NCI-H345 treated with DMSO at 0.1 percent for 48 hours (cell line): ENCODE results near the gene MCHR1.

ENCODE experiments used
- DNase-seq: peaks from one replicate; lab custom pipeline; 2025; ENCODE audit not compliant: unreplicated experiment; lab: John Stamatoyannopoulos, UW

Gene MCHR1

GRCh38 chr22:40679249-40679963, at the start of gene MCHR1:
MCHR1 (plus strand) TSS chr22:40679484; CDS start chr22:40679653, 169 bp downstream.
- DNase-seq = no peak

GRCh38 chr22:40631925-40632324, 47.4 kb upstream of the MCHR1 start:
- DNase-seq = no peak

GRCh38 chr22:40633036-40633435, 46.2 kb upstream of the MCHR1 start:
- DNase-seq = no peak

- DNase-seq = no peak
Observed at GRCh38 chr22:40634119-40634903, 45.0 kb upstream of the MCHR1 start.

- no peak for DNase-seq
Observed at GRCh38 chr22:40635043-40635939, 44.0 kb upstream of the MCHR1 start.

- no peak for DNase-seq
Observed at GRCh38 chr22:40635940-40636379, 43.3 kb upstream of the MCHR1 start.

GRCh38 chr22:40636380-40637182, 42.7 kb upstream of the MCHR1 start, which contains the start of gene MRTFA:
MRTFA (minus strand) TSS chr22:40636719.
- peak; percentile 94 for DNase-seq

- DNase-seq = peak; percentile 40
Observed at GRCh38 chr22:40637183-40638150, 41.8 kb upstream of the MCHR1 start.

- no peak for DNase-seq
Observed at GRCh38 chr22:40638261-40638660, 41.0 kb upstream of the MCHR1 start.

GRCh38 chr22:40641269-40641668, 38.0 kb upstream of the MCHR1 start:
- DNase-seq = no peak

GRCh38 chr22:40642316-40642715, 37.0 kb upstream of the MCHR1 start:
- no peak for DNase-seq

GRCh38 chr22:40645579-40646197, 33.6 kb upstream of the MCHR1 start:
- no peak for DNase-seq

GRCh38 chr22:40648386-40648785, 30.9 kb upstream of the MCHR1 start:
- DNase-seq = no peak

GRCh38 chr22:40651057-40651456, 28.2 kb upstream of the MCHR1 start:
- no peak for DNase-seq

GRCh38 chr22:40651563-40652501, 27.5 kb upstream of the MCHR1 start:
- DNase-seq = peak; percentile 79

GRCh38 chr22:40653361-40653760, 25.9 kb upstream of the MCHR1 start:
- DNase-seq = no peak

GRCh38 chr22:40654522-40655167, 24.6 kb upstream of the MCHR1 start:
- DNase-seq = no peak
